HG03558 (cell line): Measurements from ENCODE around the gene KCNH1.

Experiments
- ATAC-seq: cut with Tn5 transposase; IDR thresholded peaks from one replicate; pipeline ENCODE4 v1.9.1; 2021; ENCODE audit warnings: moderate number of reproducible peaks; ENCODE audit not compliant: unreplicated experiment; ENCODE audit errors: extremely low read depth

Gene KCNH1

DNA sequence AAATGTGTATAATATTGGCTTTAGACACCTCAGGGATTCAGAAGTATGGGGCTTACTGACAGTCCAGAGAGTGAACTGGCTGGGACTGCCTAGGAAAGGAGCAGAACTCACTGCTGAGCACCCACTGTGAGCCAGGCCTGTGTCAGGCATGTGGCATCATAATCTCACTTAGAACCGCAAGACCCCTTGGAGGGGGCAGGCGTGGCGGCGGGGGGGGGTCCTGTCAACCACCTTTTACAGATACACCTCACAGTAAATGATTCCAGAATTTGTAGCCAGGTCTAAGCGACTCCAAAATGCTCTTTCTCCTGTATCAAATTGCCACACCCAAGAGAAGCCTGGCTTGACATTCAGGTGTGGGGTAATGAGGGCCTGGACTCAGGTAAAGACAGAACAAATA is 235.5 kb downstream of the KCNH1 start:
- ATAC-seq = no peak

DNA sequence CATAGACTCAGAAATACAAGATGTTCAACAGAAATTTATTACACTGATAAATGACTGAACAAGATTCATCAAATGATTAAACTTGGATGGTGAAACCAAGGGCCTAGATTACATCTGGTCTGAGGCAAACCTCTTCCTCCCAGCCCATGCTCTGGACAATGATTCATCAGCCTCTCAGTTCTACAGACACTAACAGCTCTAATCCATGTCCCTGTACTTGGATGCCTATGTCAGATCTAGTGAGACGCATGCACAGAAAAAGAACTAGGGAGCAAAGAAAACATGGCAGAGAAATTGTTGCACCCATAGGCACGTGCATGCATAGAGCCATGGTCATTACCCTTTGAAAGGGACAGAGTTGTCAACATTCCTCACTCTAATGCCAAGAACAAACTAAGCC is 250.1 kb downstream of the KCNH1 start:
- no peak for ATAC-seq

DNA sequence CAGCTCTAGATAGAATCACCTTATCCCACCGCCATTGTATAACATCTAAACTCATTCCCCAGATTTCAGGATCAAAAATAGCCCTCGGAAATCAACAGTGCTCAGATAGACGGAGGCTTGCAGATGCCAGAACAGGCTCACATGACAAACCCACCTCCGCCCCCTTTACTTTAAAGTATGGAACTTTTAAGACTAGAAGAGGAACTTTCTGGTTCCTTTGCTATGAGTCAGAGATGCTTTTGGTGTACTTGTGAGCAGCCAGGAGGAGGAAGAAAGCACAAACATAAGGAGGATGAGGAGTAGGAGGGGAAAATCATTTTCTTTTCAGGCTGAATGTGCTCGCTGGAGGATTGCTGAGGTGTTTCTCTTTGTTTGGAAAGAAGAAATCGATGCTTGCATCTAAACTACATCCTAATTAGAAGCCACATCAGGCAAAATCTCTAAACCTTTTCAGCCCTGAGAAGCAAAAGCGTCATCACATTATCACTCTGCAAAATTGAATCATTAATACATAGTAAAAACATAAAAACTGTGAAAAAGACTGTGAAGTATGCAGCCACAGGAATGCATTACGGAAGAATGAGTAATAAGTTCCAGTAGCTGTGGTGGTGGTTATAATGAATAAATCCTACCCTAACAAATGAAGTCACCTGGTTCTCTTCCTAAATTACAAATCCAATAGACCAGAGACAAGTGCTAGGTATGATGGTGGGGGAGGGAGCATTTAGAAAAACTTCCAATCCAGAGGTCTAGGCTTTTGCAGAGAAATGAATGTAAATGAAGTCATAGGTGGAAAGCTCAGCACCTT is 251.3 kb downstream of the KCNH1 start:
- no peak for ATAC-seq

DNA sequence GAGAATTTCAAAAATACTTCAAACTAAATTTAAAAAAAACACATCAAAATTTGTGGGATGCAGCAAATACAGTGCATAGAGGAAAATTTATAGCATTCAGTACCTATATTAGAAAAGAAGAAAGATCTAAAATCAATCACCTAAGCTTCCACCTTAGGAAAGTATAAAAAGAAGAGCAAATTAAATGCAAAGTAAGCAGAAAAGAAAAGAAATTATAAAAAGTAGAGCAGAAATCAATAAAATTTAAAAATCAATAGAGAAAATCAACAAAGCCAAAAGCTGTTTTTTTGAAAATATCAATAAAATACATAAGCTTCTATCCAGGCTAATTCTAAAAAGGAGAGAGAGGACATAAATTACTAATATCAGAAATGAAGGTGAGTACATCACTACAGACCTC is 255.4 kb downstream of the KCNH1 start:
- ATAC-seq = no peak

DNA sequence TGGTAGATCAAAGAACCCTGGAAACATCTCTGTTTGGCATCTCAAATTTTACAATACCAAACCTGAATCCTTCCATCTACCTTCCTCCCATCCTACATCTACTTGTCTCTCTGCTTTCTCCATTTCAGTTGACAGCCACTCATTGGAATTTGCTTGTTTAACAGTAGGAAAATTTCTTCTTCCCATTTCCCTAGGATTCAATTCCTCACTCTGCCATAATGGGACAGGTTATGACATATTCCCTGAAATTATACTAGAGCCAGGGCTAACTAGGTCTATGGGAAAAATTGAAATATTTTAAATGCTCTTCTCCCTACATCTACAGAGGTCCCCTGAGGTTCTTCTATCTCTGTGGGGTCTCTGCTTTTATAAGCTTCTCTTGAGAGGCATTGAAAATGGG is 257.7 kb downstream of the KCNH1 start:
- ATAC-seq = no peak

DNA sequence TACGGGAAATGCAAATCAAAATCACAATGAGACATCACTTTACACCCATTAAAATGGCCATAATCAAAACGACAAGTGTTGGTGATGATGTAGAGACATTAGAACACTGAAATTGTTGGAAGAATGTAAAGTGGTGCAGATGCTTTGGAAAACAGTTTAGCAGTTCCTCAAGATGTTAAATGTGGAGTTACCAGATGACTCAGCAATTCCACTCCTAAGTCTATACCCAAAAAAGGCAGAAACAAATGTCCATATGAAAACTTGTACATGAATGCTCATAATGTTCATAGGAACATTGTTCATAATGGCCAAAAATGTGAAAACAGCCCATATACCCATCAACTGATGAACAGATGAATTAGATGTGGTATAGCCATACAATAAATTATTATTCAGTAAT is 267.4 kb downstream of the KCNH1 start:
- no peak for ATAC-seq

DNA sequence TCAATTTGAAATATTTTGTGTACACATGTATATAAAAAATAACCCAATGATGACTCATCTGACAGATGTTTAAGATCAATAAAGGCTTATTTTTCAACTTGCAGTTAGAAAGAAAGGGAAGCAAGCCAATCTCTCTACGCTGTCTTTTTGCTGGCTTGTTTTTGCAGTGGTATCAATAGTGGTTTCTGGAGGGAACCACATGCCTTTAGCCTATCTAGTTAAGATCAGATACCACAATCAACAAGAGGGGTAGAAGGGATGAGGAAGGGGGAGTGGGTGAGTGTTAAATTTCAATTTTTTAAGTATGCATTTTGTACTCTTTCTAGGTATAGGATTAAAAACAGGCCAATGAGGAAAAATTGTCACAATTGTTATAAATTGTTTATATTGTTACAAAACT is 276.2 kb downstream of the KCNH1 start:
- no peak for ATAC-seq

DNA sequence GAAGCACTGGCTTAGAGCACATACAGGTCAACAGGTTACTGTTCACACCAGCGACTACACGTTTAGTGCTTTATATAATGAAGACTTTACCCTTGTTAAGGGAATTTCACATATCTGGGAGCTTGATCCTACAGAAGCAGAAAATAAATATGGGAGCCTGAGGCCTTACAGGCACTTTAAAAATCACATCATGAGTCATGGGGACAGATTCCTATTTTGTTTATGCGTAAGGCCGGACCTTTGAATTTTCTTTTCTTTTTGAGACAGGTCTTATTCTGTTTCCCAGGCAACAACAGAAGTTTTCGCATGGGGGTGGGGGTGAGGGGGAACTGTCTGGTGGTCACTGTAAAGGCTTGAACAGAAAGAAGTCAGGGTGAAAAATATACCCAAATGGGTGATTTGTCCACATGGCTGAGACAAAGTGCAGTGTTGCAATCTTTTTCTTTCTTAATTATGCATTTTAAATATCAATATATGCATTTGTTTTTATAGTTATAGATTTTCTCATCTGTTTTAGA is 276.7 kb downstream of the KCNH1 start:
- ATAC-seq = no peak

DNA sequence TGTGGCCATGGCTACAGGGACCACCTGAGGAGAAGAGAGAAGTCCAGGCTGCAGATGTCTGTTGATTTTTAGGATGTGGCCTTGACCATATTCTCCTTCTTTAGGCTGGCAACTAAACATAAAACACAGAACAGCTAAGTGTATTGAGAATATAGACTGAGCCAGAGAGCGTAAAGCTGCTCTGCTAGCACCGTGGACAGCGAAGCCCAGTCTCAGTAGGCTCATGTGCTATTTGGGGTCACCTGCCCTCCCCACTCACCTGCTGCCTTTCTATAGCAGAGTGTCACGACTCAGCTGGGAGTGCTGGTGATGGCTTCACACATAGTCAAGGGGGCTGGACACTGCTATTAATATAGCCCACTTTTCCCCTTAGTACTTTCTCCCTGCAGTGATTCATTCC is 278.5 kb downstream of the KCNH1 start:
- no peak for ATAC-seq

DNA sequence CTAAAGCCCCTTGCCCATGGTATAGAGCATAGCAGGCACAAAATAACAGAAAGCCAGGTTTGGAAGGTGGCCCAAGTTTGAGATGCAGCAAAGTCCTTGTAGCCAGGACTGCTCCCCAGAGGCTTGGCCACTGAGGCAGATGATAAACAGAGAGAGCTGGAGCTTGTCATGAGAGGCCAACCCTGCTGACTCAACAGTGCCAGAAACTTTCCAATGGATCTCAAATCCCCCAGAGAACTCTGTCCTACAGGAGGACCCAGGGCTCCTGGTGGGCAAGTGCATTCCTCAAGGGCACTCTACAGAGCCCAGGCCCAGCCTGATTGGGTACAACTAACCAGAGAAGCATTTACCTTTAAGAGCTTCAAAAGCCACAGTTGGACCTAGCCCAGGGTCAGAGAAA is 280.7 kb downstream of the KCNH1 start:
- no peak for ATAC-seq

DNA sequence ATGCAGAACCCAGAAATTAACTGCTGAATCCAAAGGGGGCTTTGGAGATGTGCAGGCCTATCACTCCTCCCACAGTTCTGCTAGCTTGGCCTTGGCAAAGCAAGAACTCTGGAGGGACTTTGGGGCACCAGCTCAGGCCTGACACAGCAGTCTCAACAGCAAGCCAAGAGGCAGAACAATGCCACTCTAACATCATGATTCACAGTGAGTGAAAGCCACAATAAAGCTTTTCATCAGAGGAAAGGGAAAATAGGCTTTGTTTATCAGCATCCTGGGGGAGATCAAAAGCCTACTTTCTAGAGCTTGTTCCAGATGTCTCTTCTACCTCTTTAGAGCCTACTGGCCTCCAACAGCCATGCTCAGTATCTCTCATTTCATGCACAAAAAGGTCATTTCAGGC is 283.4 kb downstream of the KCNH1 start:
- no peak for ATAC-seq

DNA sequence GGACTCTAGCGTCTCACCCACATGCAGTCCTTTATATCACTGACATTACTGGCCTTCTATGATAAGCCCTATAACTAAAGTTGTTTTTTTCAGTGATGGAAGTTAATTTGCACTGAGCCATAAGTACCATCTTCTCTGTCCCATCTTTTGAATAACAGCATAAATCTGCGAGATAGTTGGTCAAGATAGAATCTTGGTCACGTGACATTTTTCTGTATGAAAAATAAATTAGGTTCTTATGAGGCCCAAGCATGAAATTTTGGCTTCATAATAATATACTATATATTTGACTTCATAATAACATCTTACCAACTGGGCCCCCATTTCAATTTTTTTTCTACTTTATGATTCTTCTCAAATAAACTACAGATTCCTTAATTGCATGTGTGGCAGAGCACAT is 285.5 kb downstream of the KCNH1 start:
- no peak for ATAC-seq

DNA sequence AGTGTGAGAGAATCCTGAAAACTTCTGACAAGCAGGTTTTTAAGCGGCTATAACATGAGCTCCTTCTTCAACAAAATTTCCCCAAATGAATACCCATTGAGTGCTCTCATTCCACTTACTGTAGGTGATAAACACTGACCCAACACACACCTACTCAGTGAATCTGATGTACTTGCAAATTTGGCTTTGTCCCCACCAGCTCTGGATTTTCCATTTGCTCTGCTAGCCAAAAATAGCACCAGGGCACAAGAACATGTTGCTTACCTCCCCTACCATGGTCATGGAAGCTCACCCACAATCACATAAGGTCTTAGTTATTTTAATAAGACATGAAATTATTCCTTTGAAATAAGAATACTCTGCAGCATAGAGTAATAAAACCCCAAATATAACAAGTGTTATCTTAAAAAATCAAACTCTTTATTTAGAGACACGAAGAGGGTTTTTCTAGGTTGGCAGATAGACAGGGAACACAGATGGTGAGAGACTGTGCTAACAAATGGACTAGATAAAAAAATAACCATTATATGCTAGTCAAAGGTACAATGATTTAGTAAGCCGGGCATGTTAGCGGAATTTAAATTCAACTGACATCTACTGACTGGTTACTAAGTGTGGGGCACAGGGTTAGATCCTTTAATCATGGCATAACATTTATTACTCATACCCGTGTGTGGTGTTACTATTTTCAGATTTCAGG is 291.9 kb downstream of the KCNH1 start:
- ATAC-seq = no peak

DNA sequence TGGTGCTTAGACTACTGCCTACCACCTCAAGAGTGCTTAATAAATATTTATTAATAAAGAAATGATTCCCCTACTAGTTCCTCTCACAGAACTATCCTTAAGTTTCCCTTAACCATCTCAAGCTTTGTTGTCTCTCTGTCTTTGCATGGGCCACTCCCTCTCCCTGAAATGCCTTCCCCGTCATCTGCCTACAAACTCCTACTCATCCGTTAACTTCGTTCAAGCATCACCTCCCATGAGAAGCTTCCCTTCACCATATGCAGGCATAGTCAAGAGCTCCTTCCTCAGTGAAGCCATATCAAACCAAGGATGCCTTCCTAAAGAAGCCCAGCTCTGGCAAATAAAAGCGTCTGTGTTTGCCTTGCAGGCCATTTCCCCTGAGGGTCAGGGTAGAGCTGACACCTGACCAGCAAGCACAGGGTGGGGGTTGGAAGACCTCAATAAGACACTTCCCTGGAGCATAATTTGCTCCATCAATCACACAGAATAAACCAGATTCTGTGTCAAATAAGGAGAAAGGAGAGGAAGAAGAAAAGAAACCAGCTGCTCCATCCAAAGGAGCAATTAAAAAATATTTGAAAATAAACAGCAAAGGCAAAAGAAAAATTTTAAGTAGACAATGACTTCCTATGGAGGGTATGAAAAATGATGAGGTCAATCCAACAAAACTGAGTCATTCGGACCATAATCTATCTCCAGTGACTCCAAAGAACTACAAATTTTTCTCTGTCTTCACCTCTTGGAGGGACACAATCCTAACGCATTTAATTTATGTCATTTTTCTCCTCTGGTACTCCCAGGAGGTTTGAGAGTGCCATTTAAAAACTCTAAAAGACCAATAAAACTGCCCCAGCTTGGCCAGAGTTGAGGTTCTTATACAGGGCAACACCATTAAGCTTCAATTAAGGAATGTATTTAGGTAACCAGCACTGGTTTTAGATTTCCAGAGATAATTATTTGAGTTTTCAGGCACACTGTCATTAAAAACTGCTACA is 303.6 kb downstream of the KCNH1 start:
- no peak for ATAC-seq

DNA sequence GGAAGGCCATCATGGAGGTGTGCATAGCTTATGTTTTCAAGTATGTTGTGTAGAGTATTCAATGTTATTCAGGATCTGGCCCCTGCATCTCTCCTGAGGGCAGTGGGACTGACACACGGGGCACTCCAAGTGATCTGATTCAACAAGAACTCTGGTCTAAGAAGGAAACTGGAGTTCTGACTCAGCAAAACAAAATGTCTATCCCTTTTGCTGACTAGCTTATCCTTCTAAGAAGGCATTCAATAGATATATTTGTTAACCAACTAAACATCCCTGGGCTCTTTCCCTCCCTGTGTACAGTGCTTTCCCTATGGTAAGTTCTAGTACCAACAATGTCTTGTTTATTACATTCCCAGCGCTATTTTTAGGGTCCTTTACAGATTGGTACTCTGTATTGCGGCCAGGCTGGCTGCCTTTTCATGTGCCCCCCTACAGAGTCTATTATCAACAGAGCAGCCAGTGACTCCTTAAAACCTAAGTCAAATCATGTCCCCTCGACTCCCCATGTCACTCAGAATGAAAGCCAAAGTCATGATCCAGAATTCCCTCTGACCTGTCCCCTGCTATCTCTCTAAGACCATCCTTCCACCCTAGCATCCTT is 304.9 kb downstream of the KCNH1 start:
- no peak for ATAC-seq

DNA sequence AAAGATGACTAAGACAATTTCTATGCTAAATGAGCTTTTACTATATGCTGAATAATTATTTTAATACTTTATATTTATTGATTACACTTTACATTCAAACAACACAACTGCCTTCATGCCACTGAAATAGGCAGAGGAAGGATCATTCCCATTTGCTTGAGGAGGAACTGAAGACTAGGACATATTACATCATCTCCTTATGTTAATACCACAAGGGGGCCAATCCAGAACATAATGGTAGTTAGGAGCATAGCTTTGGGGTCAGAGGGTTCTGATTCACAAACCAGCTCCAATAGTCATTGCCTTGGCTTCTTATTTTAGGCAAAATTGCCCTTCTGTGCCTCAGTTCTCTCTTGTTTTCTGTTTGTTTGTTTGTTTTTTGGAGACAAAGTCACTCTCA is 306.5 kb downstream of the KCNH1 start:
- ATAC-seq = no peak

DNA sequence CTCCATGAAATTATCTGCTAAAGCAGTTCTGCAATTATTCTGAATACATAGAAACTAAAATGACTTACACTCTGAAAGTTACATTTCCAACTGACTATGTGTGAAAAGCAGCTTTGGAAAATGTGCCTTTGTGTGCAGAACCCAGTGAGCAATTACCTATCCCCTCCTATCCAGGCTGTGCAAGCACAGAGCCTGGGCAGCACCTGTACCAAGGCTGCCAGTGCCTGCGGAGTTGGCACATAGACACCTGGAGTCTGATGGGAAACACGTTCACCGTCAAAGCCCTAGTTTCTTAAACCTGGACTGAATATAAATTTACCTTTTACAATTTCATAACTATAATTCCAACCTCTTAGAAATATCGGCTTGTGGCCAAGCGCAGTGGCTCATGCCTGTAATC is 307.3 kb downstream of the KCNH1 start:
- ATAC-seq = no peak

DNA sequence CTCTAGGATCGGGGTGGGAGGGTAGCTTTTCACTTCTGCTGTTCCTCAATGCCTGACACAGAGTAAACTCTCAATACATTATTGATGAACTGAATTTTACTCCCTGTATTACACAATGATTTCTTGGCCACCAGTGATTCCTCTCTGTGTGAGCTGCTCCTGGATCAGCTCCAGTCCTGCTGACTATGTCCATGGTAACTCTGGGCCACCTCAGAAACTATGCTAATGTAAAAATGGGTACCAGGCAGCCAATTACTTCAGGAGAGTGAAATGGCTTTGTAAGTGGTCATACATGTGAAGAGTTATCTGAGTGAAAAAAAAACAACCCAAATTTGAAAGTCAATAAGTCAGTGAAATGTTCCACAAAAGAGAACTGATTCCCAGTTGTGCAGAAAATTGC is 311.0 kb downstream of the KCNH1 start:
- ATAC-seq = no peak

DNA sequence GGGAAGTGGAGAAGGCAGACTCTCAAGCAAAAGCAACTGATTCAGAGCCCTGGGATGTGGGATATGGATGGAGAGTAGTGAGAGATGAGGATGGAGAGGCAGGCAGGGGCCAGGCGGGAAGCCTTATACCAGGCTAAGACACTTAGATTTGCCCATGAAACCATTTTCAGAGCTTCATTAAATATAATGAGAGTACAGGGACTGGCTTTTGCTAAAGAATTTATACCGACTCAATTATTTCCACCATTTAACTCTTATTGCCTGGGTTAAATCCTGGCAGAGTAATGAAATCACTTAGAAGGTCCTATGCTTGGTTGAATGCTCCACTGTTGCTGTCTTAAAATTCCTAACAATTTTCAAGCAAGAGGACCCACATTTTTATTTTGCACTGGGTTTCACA is 311.7 kb downstream of the KCNH1 start:
- no peak for ATAC-seq

DNA sequence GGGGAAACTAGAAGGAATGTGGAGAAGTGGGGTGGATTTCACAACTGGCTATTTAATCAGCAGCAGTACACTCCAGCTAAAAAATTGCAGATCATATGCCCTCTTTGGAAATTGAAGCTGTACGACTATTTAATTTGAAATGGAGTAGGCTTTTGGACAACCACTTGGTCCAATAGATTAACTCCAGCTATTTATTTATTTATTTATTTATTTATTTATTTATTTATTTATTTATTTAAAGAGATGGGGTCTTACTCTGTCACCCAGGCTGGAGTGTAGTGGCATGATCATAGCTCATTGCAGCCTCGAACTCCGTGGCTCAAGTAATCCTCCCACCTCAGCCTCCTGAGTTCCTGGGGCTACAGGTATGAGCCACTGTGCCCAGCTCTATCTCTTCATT is 312.3 kb downstream of the KCNH1 start:
- ATAC-seq = no peak
